Endodermal cell (in vitro differentiated cells): ENCODE data around the gene NDUFA8. TPM values are rescaled to one million over a fixed set of nuclear protein-coding genes. Genes with fewer than 3 reads are reported as not detected.

ENCODE experiments used
- DNase-seq: peaks from one replicate; pipeline ENCODE4 v3.0.0-alpha.2; 2017
- H3K27ac ChIP-seq: 2 replicates; pipeline ENCODE4 v1.5.1; 2013; ENCODE audit warnings: mild to moderate bottlenecking, low read depth, low read length, moderate library complexity
- H3K27me3 ChIP-seq: 2 replicates; pipeline ENCODE4 v1.6.1; 2013; ENCODE audit warnings: mild to moderate bottlenecking, low read length, moderate library complexity; ENCODE audit not compliant: insufficient read depth, control insufficient read depth, poor library complexity, severe bottlenecking
- H3K36me3 ChIP-seq: 2 replicates; pipeline ENCODE4 v1.7.0; 2013; ENCODE audit warnings: mild to moderate bottlenecking, low read length, moderate library complexity; ENCODE audit not compliant: control insufficient read depth, insufficient read depth
- H3K4me1 ChIP-seq: one replicate; pipeline ENCODE4 v1.7.0; 2013; ENCODE audit warnings: low read length; ENCODE audit not compliant: control insufficient read depth, insufficient read depth
- H3K4me3 ChIP-seq: 2 replicates; pipeline ENCODE4 v1.5.1; 2013; ENCODE audit warnings: mild to moderate bottlenecking, low read length, moderate library complexity
- H3K9ac ChIP-seq: 2 replicates; pipeline ENCODE4 v1.6.1; 2013; ENCODE audit warnings: mild to moderate bottlenecking, low read length, moderate library complexity; ENCODE audit not compliant: poor library complexity, severe bottlenecking; ENCODE audit errors: extremely low read depth
- H3K9me3 ChIP-seq: 2 replicates; pipeline ENCODE4 v1.6.1; 2013; ENCODE audit warnings: mild to moderate bottlenecking, low read length, moderate library complexity; ENCODE audit not compliant: control insufficient read depth
- H3K27ac Mint-ChIP-seq: 2 replicates; pipeline ENCODE4 v1.8.0; 2020; ENCODE audit warnings: mixed read lengths
- H3K27me3 Mint-ChIP-seq: 2 replicates; pipeline ENCODE4 v1.8.0; 2021; ENCODE audit warnings: mild to moderate bottlenecking, mixed read lengths; ENCODE audit not compliant: insufficient read depth
- H3K36me3 Mint-ChIP-seq: 2 replicates; pipeline ENCODE4 v1.8.0; 2020; ENCODE audit warnings: low read depth, mixed read lengths
- H3K4me1 Mint-ChIP-seq: 2 replicates; pipeline ENCODE4 v1.8.0; 2020; ENCODE audit warnings: mixed read lengths
- H3K4me3 Mint-ChIP-seq: 2 replicates; pipeline ENCODE4 v1.8.0; 2020; ENCODE audit warnings: mild to moderate bottlenecking, moderate library complexity, mixed read lengths
- H3K9me3 Mint-ChIP-seq: 2 replicates; pipeline ENCODE4 v1.8.0; 2020; ENCODE audit warnings: mild to moderate bottlenecking, mixed read lengths
- CTCF ChIP-seq: fragments of 200-600 bp; sonication (generic); conservative IDR thresholded peaks from 2 replicates; pipeline ENCODE4 v1.5.0; 2021; ENCODE audit warnings: antibody characterized with exemption, mild to moderate bottlenecking
- WGBS, 2 experiments: methylation state at CpG; one replicate each; pipeline versions ENCODE4 v1.1.5 to v1.1.7; 2013; ENCODE audit warnings: missing lambda C conversion rate in 2 of 2, mixed read lengths in 1 of 2; ENCODE audit not compliant: insufficient coverage in 1 of 2, insufficient read length in 1 of 2; 5-methylcytosine and 5-hydroxymethylcytosine counted together
- total RNA-seq, 2 donors: library from RNA; stranded (reverse); fragmentation: NEBNext Ultra II Directional in 1 of 2; extraction: Animal tissue kit (Norgen Biotek cat#: 25700) in 1 of 2; gene quantifications; 2 replicates in 1 of 2; 3 replicates in 1 of 2; pipeline ENCODE4 v1.2.1, GENCODE V29; 2021

Gene NDUFA8
- total RNA-seq, 2 donors from 2014 or later = 65.8 to 67.8 TPM

GRCh38 chr9:122145592-122145863 lies 14.1 kb downstream of the NDUFA8 start:
- no peaks in the 10 kb centered on the region for H3K27me3 ChIP-seq
- peaks cover 3% of the 10 kb centered on the region for H3K9me3 ChIP-seq
- Mint-ChIP-seq H3K27me3 (no peaks in the 10 kb centered on the region), H3K4me1 (peaks cover 7% of the 10 kb centered on the region), H3K9me3 (no peaks in the 10 kb centered on the region), H3K4me3 (no peak overlapping the region), H3K36me3 (peaks cover 46% of the 10 kb centered on the region), H3K27ac (no peak overlapping the region)
- no peaks in the 10 kb centered on the region for H3K4me1 ChIP-seq
- no peak overlapping the region for H3K9ac ChIP-seq
- H3K27ac ChIP-seq = no peak overlapping the region
- peaks cover 72% of the 10 kb centered on the region for H3K36me3 ChIP-seq
- DNase-seq = no peak
- no peak for TF ChIP-seq CTCF
- no peak overlapping the region for H3K4me3 ChIP-seq
- WGBS, 2 experiments = 95 to 100% methylated on average over 2 of the region's 2 CpGs

GRCh38 chr9:122144836-122145591 lies 14.6 kb downstream of the NDUFA8 start:
- Mint-ChIP-seq H3K4me3 (no peak overlapping the region), H3K36me3 (peaks cover 43% of the 10 kb centered on the region), H3K27ac (no peak overlapping the region), H3K27me3 (no peaks in the 10 kb centered on the region), H3K4me1 (peaks cover 7% of the 10 kb centered on the region), H3K9me3 (no peaks in the 10 kb centered on the region)
- WGBS, 2 experiments = 84 to 100% methylated on average over 3 of the region's 3 CpGs
- no peak overlapping the region for H3K9ac ChIP-seq
- H3K27ac ChIP-seq = no peak overlapping the region
- H3K27me3 ChIP-seq = no peaks in the 10 kb centered on the region
- H3K36me3 ChIP-seq = peaks cover 68% of the 10 kb centered on the region
- H3K4me1 ChIP-seq = no peaks in the 10 kb centered on the region
- peaks cover 3% of the 10 kb centered on the region for H3K9me3 ChIP-seq
- TF ChIP-seq CTCF = peak; percentile 58
- no peak overlapping the region for H3K4me3 ChIP-seq
- DNase-seq = no peak

GRCh38 chr9:122143876-122144405 lies 15.6 kb downstream of the NDUFA8 start:
- Histone ChIP-seq H3K27ac (no peak overlapping the region), H3K27me3 (no peaks in the 10 kb centered on the region), H3K4me3 (no peak overlapping the region), H3K4me1 (no peaks in the 10 kb centered on the region), H3K9ac (no peak overlapping the region), H3K9me3 (peaks cover 3% of the 10 kb centered on the region), H3K36me3 (peaks cover 57% of the 10 kb centered on the region)
- DNase-seq = no peak
- no peak overlapping the region for H3K27ac Mint-ChIP-seq
- peaks cover 38% of the 10 kb centered on the region for H3K36me3 Mint-ChIP-seq
- no peaks in the 10 kb centered on the region for H3K9me3 Mint-ChIP-seq
- TF ChIP-seq CTCF = no peak
- peaks cover 3% of the 10 kb centered on the region for H3K4me1 Mint-ChIP-seq
- WGBS, 2 experiments = 94 to 95% methylated on average over 9 to 14 of the region's 14 CpGs
- no peak overlapping the region for H3K4me3 Mint-ChIP-seq
- no peaks in the 10 kb centered on the region for H3K27me3 Mint-ChIP-seq
